SU-DHL-6 (cell line): Measurements from ENCODE around the gene PTGES.
A peak's percentile ranks its signal among the peaks of the same experiment; 100 is the strongest.

Source experiments
- CTCF ChIP-seq: fragments of 200-600 bp; sonication (generic); IDR thresholded peaks from one replicate; pipeline ENCODE4 v1.5.1; 2017; ENCODE audit warnings: antibody characterized with exemption, mild to moderate bottlenecking, low read length, moderate library complexity; ENCODE audit not compliant: insufficient read depth, poor library complexity, severe bottlenecking
- EZH2phosphoT487 ChIP-seq: fragments of 200-600 bp; sonication (generic), shearing (Covaris generic); conservative IDR thresholded peaks from 2 replicates; pipeline ENCODE4 v1.6.1; 2018; ENCODE audit warnings: mild to moderate bottlenecking, antibody characterized with exemption, low read length, moderate library complexity, mixed read lengths

DNA sequence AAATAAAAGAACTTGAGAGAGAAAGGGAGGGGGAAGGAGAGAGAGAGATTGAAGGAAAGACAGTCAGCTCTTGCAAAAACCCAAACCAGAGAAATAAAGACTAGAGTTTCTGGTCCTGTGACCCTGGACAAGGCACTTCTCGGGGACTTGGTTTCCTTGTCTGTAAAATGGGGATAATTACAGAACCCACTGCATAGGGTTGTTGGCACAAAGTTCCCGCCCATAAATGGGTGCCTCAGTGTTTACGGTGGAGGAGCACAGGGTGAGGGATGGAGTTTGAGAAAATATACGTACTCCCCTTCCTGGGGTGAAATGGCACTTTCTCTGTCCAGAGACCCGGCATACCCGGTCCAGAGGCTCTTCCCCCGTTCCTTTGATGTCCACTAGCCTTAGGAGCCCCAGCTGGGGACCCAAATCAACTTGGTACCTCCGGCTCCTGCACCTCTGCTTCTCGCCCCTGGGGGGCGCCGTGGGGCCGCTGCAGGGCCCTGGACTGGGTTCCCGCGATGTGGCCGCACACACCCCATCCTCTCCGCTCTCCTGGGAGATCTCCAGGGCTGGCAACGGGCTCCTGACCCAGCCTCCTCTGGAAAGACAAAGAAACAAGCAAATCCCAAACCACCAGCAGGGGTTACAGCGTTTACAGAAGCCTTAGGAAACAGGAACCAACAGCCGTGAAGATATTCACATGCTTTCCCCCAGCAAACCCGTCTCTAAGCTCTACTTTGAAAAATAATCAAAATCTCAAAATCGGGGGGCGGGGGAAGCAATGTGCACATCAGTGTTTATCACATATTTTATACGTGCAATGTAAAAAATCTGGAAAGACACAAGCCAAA, 26.3 kb downstream of the PTGES start:
- TF ChIP-seq CTCF (peak; percentile 78), EZH2phosphoT487 (no peak)
